Ishikawa (cell line): ENCODE results near the gene PLPPR5.

Source experiments
- CEBPB ChIP-seq: IDR thresholded peaks from 2 replicates; pipeline ENCODE4 v1.6.1; 2012
- CREB1 ChIP-seq: IDR thresholded peaks from 2 replicates; pipeline ENCODE4 v1.6.1; 2012; ENCODE audit warnings: low read depth
- EGR1 ChIP-seq: IDR thresholded peaks from 2 replicates; pipeline ENCODE4 v1.6.1; 2012
- EP300 ChIP-seq: IDR thresholded peaks from 2 replicates; pipeline ENCODE4 v1.6.1; 2012; ENCODE audit warnings: borderline replicate concordance
- FOXM1 ChIP-seq: IDR thresholded peaks from 2 replicates; pipeline ENCODE4 v1.6.1; 2012; ENCODE audit warnings: low read depth, borderline replicate concordance
- NFIC ChIP-seq: IDR thresholded peaks from 2 replicates; pipeline ENCODE4 v1.6.1; 2012
- RAD21 ChIP-seq: IDR thresholded peaks from 2 replicates; pipeline ENCODE4 v1.6.1; 2012; ENCODE audit warnings: low read depth
- TAF1 ChIP-seq: IDR thresholded peaks from 2 replicates; pipeline ENCODE4 v1.6.1; 2012; ENCODE audit warnings: low read depth, mild to moderate bottlenecking
- TCF12 ChIP-seq: IDR thresholded peaks from 2 replicates; pipeline ENCODE4 v1.6.1; 2012; ENCODE audit warnings: low read depth
- TEAD4 ChIP-seq: IDR thresholded peaks from 2 replicates; pipeline ENCODE4 v1.6.1; 2012
- YY1 ChIP-seq: IDR thresholded peaks from 2 replicates; pipeline ENCODE4 v1.6.1; 2012; ENCODE audit warnings: low read depth
- ZBTB7A ChIP-seq: IDR thresholded peaks from 2 replicates; pipeline ENCODE4 v1.6.1; 2012; ENCODE audit warnings: low read depth
- TF ChIP-seq, protein P1 (sequence below): IDR thresholded peaks from 2 replicates; pipeline ENCODE4 v1.6.1; 2012
- TF ChIP-seq, protein P2 (sequence below): IDR thresholded peaks from 2 replicates; pipeline ENCODE4 v1.6.1; 2012; ENCODE audit warnings: low read depth, mild to moderate bottlenecking
- TF ChIP-seq, protein P3 (sequence below): IDR thresholded peaks from 2 replicates; pipeline ENCODE4 v1.6.1; 2012

PLPPR5 gene

DNA sequence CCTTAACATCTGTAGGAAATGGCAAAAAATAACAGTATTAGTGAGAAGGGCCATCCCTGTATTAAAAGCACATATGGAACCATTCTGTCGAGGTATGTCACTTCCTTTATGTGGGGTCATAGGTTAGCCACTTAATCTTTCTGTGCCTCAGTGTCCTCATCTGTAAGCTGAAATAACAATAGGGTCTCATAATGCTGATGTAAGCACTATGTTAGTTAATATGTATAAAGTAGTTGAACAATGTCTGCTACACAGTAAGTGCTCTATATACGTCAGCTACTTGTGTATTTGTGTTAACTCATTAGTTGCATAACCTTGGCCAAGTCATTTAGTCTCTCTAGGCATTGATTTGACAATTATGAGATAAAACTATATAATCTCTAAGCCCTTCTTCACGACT is 11.8 kb downstream of the PLPPR5 start:
- TF ChIP-seq, protein P1, sequence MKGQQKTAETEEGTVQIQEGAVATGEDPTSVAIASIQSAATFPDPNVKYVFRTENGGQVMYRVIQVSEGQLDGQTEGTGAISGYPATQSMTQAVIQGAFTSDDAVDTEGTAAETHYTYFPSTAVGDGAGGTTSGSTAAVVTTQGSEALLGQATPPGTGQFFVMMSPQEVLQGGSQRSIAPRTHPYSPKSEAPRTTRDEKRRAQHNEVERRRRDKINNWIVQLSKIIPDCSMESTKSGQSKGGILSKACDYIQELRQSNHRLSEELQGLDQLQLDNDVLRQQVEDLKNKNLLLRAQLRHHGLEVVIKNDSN, result no peak
- TF ChIP-seq NFIC (no peak), ZBTB7A (no peak), FOXM1 (no peak), EGR1 (no peak), TEAD4 (no peak), CEBPB (no peak), TCF12 (no peak), RAD21 (no peak), CREB1 (no peak), EP300 (no peak), YY1 (no peak), TAF1 (no peak)
- TF ChIP-seq, protein P2, sequence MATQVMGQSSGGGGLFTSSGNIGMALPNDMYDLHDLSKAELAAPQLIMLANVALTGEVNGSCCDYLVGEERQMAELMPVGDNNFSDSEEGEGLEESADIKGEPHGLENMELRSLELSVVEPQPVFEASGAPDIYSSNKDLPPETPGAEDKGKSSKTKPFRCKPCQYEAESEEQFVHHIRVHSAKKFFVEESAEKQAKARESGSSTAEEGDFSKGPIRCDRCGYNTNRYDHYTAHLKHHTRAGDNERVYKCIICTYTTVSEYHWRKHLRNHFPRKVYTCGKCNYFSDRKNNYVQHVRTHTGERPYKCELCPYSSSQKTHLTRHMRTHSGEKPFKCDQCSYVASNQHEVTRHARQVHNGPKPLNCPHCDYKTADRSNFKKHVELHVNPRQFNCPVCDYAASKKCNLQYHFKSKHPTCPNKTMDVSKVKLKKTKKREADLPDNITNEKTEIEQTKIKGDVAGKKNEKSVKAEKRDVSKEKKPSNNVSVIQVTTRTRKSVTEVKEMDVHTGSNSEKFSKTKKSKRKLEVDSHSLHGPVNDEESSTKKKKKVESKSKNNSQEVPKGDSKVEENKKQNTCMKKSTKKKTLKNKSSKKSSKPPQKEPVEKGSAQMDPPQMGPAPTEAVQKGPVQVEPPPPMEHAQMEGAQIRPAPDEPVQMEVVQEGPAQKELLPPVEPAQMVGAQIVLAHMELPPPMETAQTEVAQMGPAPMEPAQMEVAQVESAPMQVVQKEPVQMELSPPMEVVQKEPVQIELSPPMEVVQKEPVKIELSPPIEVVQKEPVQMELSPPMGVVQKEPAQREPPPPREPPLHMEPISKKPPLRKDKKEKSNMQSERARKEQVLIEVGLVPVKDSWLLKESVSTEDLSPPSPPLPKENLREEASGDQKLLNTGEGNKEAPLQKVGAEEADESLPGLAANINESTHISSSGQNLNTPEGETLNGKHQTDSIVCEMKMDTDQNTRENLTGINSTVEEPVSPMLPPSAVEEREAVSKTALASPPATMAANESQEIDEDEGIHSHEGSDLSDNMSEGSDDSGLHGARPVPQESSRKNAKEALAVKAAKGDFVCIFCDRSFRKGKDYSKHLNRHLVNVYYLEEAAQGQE, result no peak
- TF ChIP-seq, protein P3, sequence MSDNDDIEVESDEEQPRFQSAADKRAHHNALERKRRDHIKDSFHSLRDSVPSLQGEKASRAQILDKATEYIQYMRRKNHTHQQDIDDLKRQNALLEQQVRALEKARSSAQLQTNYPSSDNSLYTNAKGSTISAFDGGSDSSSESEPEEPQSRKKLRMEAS, result no peak

DNA sequence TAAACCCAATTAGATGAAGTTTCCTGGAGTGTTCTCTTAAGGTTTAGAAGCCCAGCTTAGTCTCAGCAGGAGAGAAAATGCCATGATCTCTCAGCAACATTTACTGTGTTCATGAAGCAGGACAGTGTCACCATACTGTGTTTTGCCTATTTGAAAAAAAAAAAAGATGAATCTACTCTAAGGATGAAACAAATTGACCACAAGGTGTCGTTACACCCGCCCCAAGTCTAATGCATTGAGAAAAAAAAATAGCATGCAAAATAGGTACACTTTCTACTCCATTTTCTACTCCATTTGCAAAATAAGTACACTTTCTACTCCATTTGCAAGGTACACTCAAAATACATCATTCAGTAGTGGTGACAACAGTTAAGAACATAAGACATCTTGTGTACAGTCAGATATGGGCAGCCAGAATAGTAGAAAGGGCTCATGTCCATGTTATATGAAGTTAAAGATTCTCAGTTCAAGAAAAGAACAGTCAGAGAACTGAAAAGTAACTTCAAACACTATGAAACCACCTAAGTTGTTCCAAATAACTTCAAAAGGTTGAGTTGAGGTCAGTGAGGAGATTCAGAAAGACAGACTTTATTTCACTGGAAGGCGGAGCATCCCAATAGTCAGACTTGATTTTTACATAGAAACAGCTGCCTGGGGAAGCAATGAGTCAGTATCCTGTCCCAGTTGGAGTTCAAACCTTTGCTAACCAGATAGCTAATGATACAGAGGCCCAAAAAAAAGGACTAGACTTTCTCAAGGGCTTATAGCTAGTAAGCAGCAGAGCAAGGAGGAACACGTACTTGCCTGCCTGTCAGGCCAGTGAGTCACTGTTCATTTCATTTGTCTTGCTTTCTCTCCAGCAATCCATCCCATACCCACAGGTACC is 13.3 kb downstream of the PLPPR5 start:
- no peak for TF ChIP-seq FOXM1
- TF ChIP-seq CREB1, result no peak
- no peak for TF ChIP-seq EP300
- TF ChIP-seq, protein P1, result no peak
- TF ChIP-seq, protein P3, result no peak
- TF ChIP-seq, protein P2, result no peak
- no peak for TF ChIP-seq TAF1
- no peak for TF ChIP-seq RAD21
- no peak for TF ChIP-seq NFIC
- no peak for TF ChIP-seq ZBTB7A

DNA sequence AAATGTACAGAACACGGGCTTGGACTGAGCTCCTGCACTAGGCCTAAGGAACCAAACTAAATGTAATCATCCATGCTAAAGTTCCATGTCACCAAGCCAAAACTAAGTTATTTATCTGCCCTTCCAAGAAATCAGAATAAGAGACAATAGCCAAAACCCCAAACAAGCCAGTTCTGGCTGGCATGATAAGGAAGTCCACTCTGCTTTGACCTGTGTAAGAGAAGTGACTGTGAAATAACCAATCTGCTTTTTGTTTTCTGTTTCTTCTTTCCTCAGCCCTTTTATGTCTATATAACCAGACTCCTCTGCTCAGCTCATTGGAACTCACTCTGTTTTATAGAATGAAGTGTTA is 15.1 kb downstream of the PLPPR5 start:
- TF ChIP-seq YY1, result no peak
- TF ChIP-seq, protein P3, result no peak
- no peak for TF ChIP-seq CEBPB
- TF ChIP-seq TAF1, result no peak
- TF ChIP-seq, protein P1, result no peak
- TF ChIP-seq CREB1, result no peak
- no peak for TF ChIP-seq NFIC
- no peak for TF ChIP-seq TEAD4
- no peak for TF ChIP-seq FOXM1
- no peak for TF ChIP-seq EGR1
- TF ChIP-seq, protein P2, result no peak
- TF ChIP-seq EP300, result no peak
- TF ChIP-seq TCF12, result no peak
- TF ChIP-seq ZBTB7A, result no peak
- no peak for TF ChIP-seq RAD21
